ENCODE results near the gene PLA2G5.

- TF ChIP-seq, protein P1, sequence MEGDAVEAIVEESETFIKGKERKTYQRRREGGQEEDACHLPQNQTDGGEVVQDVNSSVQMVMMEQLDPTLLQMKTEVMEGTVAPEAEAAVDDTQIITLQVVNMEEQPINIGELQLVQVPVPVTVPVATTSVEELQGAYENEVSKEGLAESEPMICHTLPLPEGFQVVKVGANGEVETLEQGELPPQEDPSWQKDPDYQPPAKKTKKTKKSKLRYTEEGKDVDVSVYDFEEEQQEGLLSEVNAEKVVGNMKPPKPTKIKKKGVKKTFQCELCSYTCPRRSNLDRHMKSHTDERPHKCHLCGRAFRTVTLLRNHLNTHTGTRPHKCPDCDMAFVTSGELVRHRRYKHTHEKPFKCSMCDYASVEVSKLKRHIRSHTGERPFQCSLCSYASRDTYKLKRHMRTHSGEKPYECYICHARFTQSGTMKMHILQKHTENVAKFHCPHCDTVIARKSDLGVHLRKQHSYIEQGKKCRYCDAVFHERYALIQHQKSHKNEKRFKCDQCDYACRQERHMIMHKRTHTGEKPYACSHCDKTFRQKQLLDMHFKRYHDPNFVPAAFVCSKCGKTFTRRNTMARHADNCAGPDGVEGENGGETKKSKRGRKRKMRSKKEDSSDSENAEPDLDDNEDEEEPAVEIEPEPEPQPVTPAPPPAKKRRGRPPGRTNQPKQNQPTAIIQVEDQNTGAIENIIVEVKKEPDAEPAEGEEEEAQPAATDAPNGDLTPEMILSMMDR (conservative IDR thresholded peaks at IDR 0.05; ENCODE audit: low read depth, low read length) = no peak
- TF ChIP-seq, protein P2, sequence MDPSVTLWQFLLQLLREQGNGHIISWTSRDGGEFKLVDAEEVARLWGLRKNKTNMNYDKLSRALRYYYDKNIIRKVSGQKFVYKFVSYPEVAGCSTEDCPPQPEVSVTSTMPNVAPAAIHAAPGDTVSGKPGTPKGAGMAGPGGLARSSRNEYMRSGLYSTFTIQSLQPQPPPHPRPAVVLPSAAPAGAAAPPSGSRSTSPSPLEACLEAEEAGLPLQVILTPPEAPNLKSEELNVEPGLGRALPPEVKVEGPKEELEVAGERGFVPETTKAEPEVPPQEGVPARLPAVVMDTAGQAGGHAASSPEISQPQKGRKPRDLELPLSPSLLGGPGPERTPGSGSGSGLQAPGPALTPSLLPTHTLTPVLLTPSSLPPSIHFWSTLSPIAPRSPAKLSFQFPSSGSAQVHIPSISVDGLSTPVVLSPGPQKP (IDR thresholded peaks at IDR 0.05; ENCODE audit: borderline replicate concordance, low read depth, low read length) = no peak
- TF ChIP-seq MAFK (IDR thresholded peaks at IDR 0.05; ENCODE audit: low read depth, low read length) = no peak
Measured at GRCh38 chr1:20110679-20111078, 40.7 kb downstream of the PLA2G5 start.

Measured in IMR-90 (cell line).